Measurements from ENCODE around the gene CD72. TPM values are rescaled to one million over a fixed set of nuclear protein-coding genes. Genes with fewer than 3 reads are reported as not detected.
"Not testable (repeated sequence)": the region's sequence is repeated elsewhere in the genome, so short reads cannot be mapped to it uniquely, and the experiment has no call there.

The CD72 gene
- total RNA-seq, 1 experiment from 2014 or later: 1.6 TPM

- BruUV-seq (replicated peaks): TSS peak; percentile 63
- peak overlapping the region; percentile 77 for H3K4me3 Mint-ChIP-seq (ENCODE audit: unreplicated experiment)
- DNase-seq (ENCODE audit: unreplicated experiment): peak; percentile 51
- H3K4me1 Mint-ChIP-seq (ENCODE audit: insufficient read depth, unreplicated experiment): peaks cover 12% of the 10 kb centered on the region
- peaks cover under 1% of the 10 kb centered on the region for H3K36me3 Mint-ChIP-seq (ENCODE audit: insufficient read depth, unreplicated experiment)
- CTCF ChIA-PET: interaction anchor here (0.6 to 4.8 kb wide), 31 partner anchors 11 to 904 kb away, joined by 3 to 62 read pairs (median 4); partner anchors contain the start of genes CCDC107, GBA2, RGP1 and RMRP
- peak overlapping the region; percentile 93 for H3K27ac Mint-ChIP-seq (ENCODE audit: low read depth, unreplicated experiment)
- H3K9me3 Mint-ChIP-seq (ENCODE audit: unreplicated experiment): no peaks in the 10 kb centered on the region
- POLR2A ChIA-PET: interaction anchor here (0.7 to 5.8 kb wide), 18 partner anchors 11 to 982 kb away, joined by 3 to 63 read pairs (median 4); partner anchors contain the start of genes ARHGEF39, CCDC107, CREB3 and GBA2
- no peaks in the 10 kb centered on the region for H3K27me3 Mint-ChIP-seq (ENCODE audit: insufficient read depth, unreplicated experiment)
- no peak for TF ChIP-seq CTCF (IDR thresholded peaks at IDR 0.05; ENCODE audit: unreplicated experiment)
- intact Hi-C loops (cut with micrococcal nuclease): loop anchor here (1.0 to 2.0 kb wide), 2 partner anchors 87 to 169 kb away; partner anchors contain the start of gene HINT2
Observed at GRCh38 chr9:35646153-35646532, 27.9 kb upstream of the CD72 start.

- Mint-ChIP-seq H3K27ac (ENCODE audit: low read depth, unreplicated experiment) (peak overlapping the region; percentile 93), H3K4me3 (ENCODE audit: unreplicated experiment) (peak overlapping the region; percentile 77), H3K4me1 (ENCODE audit: insufficient read depth, unreplicated experiment) (peaks cover 12% of the 10 kb centered on the region)
- not testable (repeated sequence) for H3K27me3 Mint-ChIP-seq (ENCODE audit: insufficient read depth, unreplicated experiment); BruUV-seq (replicated peaks); DNase-seq (ENCODE audit: unreplicated experiment); H3K36me3 Mint-ChIP-seq (ENCODE audit: insufficient read depth, unreplicated experiment); H3K9me3 Mint-ChIP-seq (ENCODE audit: unreplicated experiment)
- POLR2A ChIA-PET: interaction anchor here (0.6 to 5.8 kb wide), 17 partner anchors 11 to 573 kb away, joined by 3 to 63 read pairs (median 4); partner anchors contain the start of genes CCDC107, CREB3, GBA2 and RGP1
- intact Hi-C loops (cut with micrococcal nuclease): loop anchor here (1.0 to 2.0 kb wide), 2 partner anchors 88 to 169 kb away; partner anchors contain the start of gene HINT2
- CTCF ChIA-PET: interaction anchor here (0.6 to 4.8 kb wide), 28 partner anchors 12 to 904 kb away, joined by 3 to 62 read pairs (median 5); partner anchors contain the start of genes CCDC107, GBA2, RGP1 and RMRP
Observed at GRCh38 chr9:35645736-35646135, 27.5 kb upstream of the CD72 start.

- DNase-seq (ENCODE audit: unreplicated experiment): no peak
- intact Hi-C loops (cut with micrococcal nuclease): loop anchor here (5.0 kb wide), 1 partner anchor 161 kb away; no protein-coding TSS in a partner anchor
- Mint-ChIP-seq H3K36me3 (ENCODE audit: insufficient read depth, unreplicated experiment) (peaks cover 4% of the 10 kb centered on the region), H3K9me3 (ENCODE audit: unreplicated experiment) (no peaks in the 10 kb centered on the region), H3K27me3 (ENCODE audit: insufficient read depth, unreplicated experiment) (no peaks in the 10 kb centered on the region), H3K27ac (ENCODE audit: low read depth, unreplicated experiment) (no peak overlapping the region), H3K4me3 (ENCODE audit: unreplicated experiment) (no peak overlapping the region), H3K4me1 (ENCODE audit: insufficient read depth, unreplicated experiment) (peaks cover 12% of the 10 kb centered on the region)
- CTCF ChIA-PET: interaction anchor here (0.6 kb wide), 1 partner anchor 54 kb away, joined by 3 read pairs; no protein-coding TSS in a partner anchor
- POLR2A ChIA-PET: interaction anchor here (1.0 kb wide), 1 partner anchor 90 kb away, joined by 3 read pairs; no protein-coding TSS in a partner anchor
- TF ChIP-seq CTCF (IDR thresholded peaks at IDR 0.05; ENCODE audit: unreplicated experiment): no peak
- BruUV-seq (replicated peaks): no TSS peak
Observed at GRCh38 chr9:35643046-35643445, 24.8 kb upstream of the CD72 start.

- H3K27ac Mint-ChIP-seq (ENCODE audit: low read depth, unreplicated experiment); BruUV-seq (replicated peaks); DNase-seq (ENCODE audit: unreplicated experiment); H3K27me3 Mint-ChIP-seq (ENCODE audit: insufficient read depth, unreplicated experiment); POLR2A ChIA-PET; H3K4me1 Mint-ChIP-seq (ENCODE audit: insufficient read depth, unreplicated experiment); H3K36me3 Mint-ChIP-seq (ENCODE audit: insufficient read depth, unreplicated experiment); CTCF ChIA-PET; H3K4me3 Mint-ChIP-seq (ENCODE audit: unreplicated experiment); H3K9me3 Mint-ChIP-seq (ENCODE audit: unreplicated experiment): not testable (repeated sequence)
- intact Hi-C loops (cut with micrococcal nuclease): loop anchor here (5.0 kb wide), 1 partner anchor 159 kb away; no protein-coding TSS in a partner anchor
Observed at GRCh38 chr9:35641478-35641877, 23.3 kb upstream of the CD72 start.

GRCh38 chr9:35640431-35640830, 22.2 kb upstream of the CD72 start:
- H3K36me3 Mint-ChIP-seq (ENCODE audit: insufficient read depth, unreplicated experiment); DNase-seq (ENCODE audit: unreplicated experiment); H3K4me3 Mint-ChIP-seq (ENCODE audit: unreplicated experiment); H3K9me3 Mint-ChIP-seq (ENCODE audit: unreplicated experiment); H3K27me3 Mint-ChIP-seq (ENCODE audit: insufficient read depth, unreplicated experiment); H3K27ac Mint-ChIP-seq (ENCODE audit: low read depth, unreplicated experiment); BruUV-seq (replicated peaks); POLR2A ChIA-PET; H3K4me1 Mint-ChIP-seq (ENCODE audit: insufficient read depth, unreplicated experiment): not testable (repeated sequence)
- CTCF ChIA-PET: interaction anchor here (0.7 to 1.6 kb wide), 3 partner anchors 16 to 116 kb away, joined by 3 to 6 read pairs (median 3); no protein-coding TSS in a partner anchor
- intact Hi-C loops (cut with micrococcal nuclease): loop anchor here (5.0 kb wide), 1 partner anchor 158 kb away; no protein-coding TSS in a partner anchor

Data from MCF 10A (cell line).